VCaP (cell line): ENCODE data around the gene KRT84.

Experiments
- H3K27ac ChIP-seq: fragments of 450-650 bp; 2 replicates; pipeline ENCODE4 v1.5.1; 2017
- TF ChIP-seq, protein P1 (sequence below): fragments of 450-650 bp; conservative IDR thresholded peaks from 2 replicates; pipeline ENCODE4 v1.5.1; 2017; ENCODE audit warnings: mild to moderate bottlenecking, moderate library complexity

KRT84 gene

DNA sequence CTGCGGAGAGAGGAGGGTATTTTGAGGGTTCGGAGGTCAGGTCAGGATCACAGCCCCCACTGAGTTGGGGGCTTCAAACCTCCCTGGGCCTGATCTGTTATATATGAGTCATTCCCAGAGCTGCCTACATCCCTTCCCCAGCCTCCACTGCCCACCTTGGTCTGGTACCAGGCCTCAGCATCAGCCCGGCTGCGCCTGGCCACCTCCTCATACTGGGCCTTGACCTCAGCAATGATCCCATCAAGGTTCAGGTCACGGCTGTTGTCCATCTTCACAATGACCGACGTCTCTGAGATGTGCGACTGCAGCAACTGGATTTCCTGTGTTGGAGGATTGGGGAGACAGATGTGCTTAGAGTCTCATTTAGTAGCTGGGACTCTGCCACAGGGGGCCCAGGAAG is 4.2 kb downstream of the KRT84 start:
- no peak overlapping the region for H3K27ac ChIP-seq
- TF ChIP-seq, protein P1, sequence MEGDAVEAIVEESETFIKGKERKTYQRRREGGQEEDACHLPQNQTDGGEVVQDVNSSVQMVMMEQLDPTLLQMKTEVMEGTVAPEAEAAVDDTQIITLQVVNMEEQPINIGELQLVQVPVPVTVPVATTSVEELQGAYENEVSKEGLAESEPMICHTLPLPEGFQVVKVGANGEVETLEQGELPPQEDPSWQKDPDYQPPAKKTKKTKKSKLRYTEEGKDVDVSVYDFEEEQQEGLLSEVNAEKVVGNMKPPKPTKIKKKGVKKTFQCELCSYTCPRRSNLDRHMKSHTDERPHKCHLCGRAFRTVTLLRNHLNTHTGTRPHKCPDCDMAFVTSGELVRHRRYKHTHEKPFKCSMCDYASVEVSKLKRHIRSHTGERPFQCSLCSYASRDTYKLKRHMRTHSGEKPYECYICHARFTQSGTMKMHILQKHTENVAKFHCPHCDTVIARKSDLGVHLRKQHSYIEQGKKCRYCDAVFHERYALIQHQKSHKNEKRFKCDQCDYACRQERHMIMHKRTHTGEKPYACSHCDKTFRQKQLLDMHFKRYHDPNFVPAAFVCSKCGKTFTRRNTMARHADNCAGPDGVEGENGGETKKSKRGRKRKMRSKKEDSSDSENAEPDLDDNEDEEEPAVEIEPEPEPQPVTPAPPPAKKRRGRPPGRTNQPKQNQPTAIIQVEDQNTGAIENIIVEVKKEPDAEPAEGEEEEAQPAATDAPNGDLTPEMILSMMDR, result no peak

DNA sequence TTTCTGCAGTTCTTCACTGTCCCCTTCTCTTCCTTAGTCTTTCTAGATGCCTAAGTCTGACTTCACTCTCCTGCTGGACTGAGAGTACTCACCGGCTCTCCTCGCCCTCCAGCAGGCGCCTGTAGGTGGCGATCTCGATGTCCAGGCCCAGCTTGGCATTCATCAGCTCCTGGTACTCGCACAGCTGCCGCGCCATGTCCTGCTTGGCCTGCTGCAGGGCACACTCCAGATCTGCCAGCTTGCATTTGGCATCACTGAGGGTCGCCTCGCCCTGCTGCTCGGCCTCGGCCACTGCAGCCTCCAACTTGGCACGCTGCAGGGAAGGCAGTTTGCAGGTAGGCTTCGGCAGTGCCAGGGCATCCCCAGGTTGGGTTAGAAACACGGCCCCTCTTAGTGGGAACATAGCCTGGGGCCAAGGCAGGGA is 5.2 kb downstream of the KRT84 start:
- TF ChIP-seq, protein P1, result peak; percentile 76
- H3K27ac ChIP-seq, result no peak overlapping the region

- TF ChIP-seq, protein P1, result no peak
- no peak overlapping the region for H3K27ac ChIP-seq
Measured at GRCh38 chr12:52379536-52379935, 5.9 kb downstream of the KRT84 start.

DNA sequence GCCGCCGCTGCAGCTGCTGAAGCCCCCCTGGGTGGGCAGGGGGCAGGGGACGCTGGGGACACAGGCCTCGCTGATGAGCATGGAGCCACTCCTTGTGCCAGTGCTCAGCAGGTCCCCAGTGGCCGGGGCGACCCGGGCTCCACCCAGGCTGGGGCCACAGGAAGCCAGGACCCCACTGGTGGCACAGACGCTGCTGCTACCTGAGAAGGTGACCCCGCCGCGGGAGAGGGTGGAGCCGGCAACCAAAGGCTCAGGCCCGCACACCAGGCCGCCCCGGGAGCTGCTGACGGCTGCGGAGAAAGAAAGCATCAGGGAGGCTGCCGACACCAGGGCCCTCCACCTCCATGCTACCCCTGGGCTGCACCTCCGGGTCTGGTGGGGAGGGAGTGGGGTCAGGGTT is 7.4 kb downstream of the KRT84 start:
- TF ChIP-seq, protein P1, result no peak
- no peak overlapping the region for H3K27ac ChIP-seq

GRCh38 chr12:52377266-52377665 is 8.2 kb downstream of the KRT84 start:
- TF ChIP-seq, protein P1, result no peak
- no peak overlapping the region for H3K27ac ChIP-seq

- no peak overlapping the region for H3K27ac ChIP-seq
- TF ChIP-seq, protein P1, result peak; percentile 97
Measured at GRCh38 chr12:52372216-52373154, 13.0 kb downstream of the KRT84 start.

DNA sequence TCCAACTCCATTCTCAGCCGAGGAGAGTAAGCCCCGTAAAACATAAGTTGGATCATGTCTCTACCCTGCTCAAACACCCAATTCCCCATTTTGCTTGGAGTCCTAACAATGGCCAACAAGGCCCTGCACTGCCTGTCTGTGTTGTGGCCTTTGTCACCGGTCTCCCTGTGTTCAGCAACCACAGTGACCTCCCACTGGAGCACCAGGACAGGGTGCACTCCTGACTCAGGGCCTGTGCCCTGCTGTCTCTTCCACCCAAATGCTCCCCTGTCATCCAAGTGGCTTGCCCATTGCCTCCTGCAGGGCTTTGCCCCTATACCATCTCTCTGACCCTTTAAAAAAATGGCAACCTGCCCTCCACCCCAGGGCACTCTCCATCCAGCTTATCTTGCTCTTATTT is 13.7 kb downstream of the KRT84 start:
- TF ChIP-seq, protein P1, result no peak

More for the DNA sequence above, 13.7 kb downstream of the KRT84 start:
- peak overlapping the region; percentile 25 for H3K27ac ChIP-seq
